DOHH2 (cell line): ENCODE results near the gene TMEM63C.

Experiments
- EZH2phosphoT487 ChIP-seq: fragments of 200-600 bp; sonication (generic); IDR thresholded peaks from 2 replicates; pipeline ENCODE4 v1.6.1; 2017; ENCODE audit warnings: borderline replicate concordance, mild to moderate bottlenecking, antibody characterized with exemption, low read length, moderate library complexity, mixed read lengths
- TF ChIP-seq, protein P1 (sequence below): fragments of 200-600 bp; sonication (generic); IDR thresholded peaks from one replicate; pipeline ENCODE4 v1.5.1; 2014; ENCODE audit warnings: antibody characterized with exemption, mild to moderate bottlenecking, low read depth, low read length; ENCODE audit not compliant: poor library complexity, severe bottlenecking

DNA sequence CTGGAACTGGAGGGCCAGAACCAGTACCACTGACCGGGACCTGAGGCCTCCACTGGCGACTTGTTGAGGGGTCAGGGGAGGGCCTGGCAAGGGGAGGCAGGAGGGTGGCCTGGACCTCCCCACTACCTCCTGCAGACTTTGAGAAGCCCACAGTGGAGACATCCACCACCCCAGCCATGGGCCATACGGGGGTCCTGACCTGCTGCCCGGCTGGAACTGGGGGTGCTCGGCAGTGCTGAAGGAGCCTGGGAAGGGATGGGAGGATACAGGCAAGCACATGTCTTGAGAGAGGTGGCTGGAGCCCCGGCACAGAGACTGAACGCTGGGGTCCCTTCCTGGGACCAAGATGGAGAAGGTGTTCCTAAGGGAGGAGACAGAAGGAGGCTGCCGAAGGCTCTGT, 75.1 kb downstream of the TMEM63C start:
- TF ChIP-seq, protein P1, sequence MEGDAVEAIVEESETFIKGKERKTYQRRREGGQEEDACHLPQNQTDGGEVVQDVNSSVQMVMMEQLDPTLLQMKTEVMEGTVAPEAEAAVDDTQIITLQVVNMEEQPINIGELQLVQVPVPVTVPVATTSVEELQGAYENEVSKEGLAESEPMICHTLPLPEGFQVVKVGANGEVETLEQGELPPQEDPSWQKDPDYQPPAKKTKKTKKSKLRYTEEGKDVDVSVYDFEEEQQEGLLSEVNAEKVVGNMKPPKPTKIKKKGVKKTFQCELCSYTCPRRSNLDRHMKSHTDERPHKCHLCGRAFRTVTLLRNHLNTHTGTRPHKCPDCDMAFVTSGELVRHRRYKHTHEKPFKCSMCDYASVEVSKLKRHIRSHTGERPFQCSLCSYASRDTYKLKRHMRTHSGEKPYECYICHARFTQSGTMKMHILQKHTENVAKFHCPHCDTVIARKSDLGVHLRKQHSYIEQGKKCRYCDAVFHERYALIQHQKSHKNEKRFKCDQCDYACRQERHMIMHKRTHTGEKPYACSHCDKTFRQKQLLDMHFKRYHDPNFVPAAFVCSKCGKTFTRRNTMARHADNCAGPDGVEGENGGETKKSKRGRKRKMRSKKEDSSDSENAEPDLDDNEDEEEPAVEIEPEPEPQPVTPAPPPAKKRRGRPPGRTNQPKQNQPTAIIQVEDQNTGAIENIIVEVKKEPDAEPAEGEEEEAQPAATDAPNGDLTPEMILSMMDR: no peak
- TF ChIP-seq EZH2phosphoT487: no peak
